ENCODE results near the gene THSD7A. TPM values are rescaled to one million over a fixed set of nuclear protein-coding genes. Genes with fewer than 3 reads are reported as not detected.

Gene THSD7A
- total and polyA plus RNA-seq, 9 of the 15 experiments (the other 6 are each of a cell fraction or from before 2014, with no cell fraction given), result 0.01 to 0.02 TPM; not detected in 7

GRCh38 chr7:11533229-11533820 lies 298.7 kb downstream of the THSD7A start (continued):
- TF ChIP-seq SRSF3 (IDR thresholded peaks at IDR 0.05; ENCODE audit: insufficient read depth, low read length) (no peak), ARID3B (CRISPR knock-in tag; IDR thresholded peaks at IDR 0.05; ENCODE audit: borderline replicate concordance) (no peak)

- Histone ChIP-seq H3K9me3 (replicated peaks; ENCODE audit: control insufficient read depth, insufficient read depth, low read depth, low read length) (no peaks in the 10 kb centered on the region), H3K36me3 (ENCODE audit: control insufficient read depth, insufficient read depth, low read length) (no peaks in the 10 kb centered on the region), H3K4me1 (replicated peaks in 1 of 2; ENCODE audit: control insufficient read depth in 2 of 2, insufficient read depth in 2 of 2, low read length in 2 of 2) (no peaks in the 10 kb centered on the region), H4K20me1 (replicated peaks; ENCODE audit: control insufficient read depth, insufficient read depth, low read length) (no peaks in the 10 kb centered on the region), H3K9me1 (ENCODE audit: control insufficient read depth, insufficient read depth, low read length) (no peaks in the 10 kb centered on the region), H2AFZ (ENCODE audit: low read depth, low read length) (no peak overlapping the region), H3K27ac (ENCODE audit: extremely low read depth, low read depth, low read length) (no peak overlapping the region), H3K79me2 (ENCODE audit: control insufficient read depth, insufficient read depth, low read length) (no peaks in the 10 kb centered on the region), H3K27me3 (ENCODE audit: control insufficient read depth in 2 of 2, insufficient read depth in 2 of 2, low read length in 2 of 2) (no peaks in the 10 kb centered on the region), H3K4me2 (ENCODE audit: insufficient read depth, low read length) (no peak overlapping the region), H3K9ac (ENCODE audit: insufficient read depth in 1 of 2, low read depth in 2 of 2, low read length in 2 of 2) (no peak overlapping the region), H3K4me3 (no peak overlapping the region)
- WGBS (ENCODE audit: insufficient coverage, low coverage, missing lambda C conversion rate), result 0% methylated on average over 2 of the region's 3 CpGs
- in situ Hi-C loops (cut with MboI) (no loop called here), intact Hi-C loops (cut with micrococcal nuclease) (no loop called here)
- no TSS peak for BruUV-seq (replicated peaks)
- CTCF ChIA-PET (ENCODE audit: low intra/inter-chr PET ratio), result no interaction called here
- ATAC-seq (no peak), FAIRE-seq (no peak), DNase-seq (ENCODE audit: extremely low read depth in 1 of 4, low spot score in 3 of 4) (no peak)
- POLR2A ChIA-PET, result no interaction called here
- no peak for TF ChIP-seq MBD1 (CRISPR knock-in tag; IDR thresholded peaks at IDR 0.05)
- no peak for TF ChIP-seq HNRNPLL (IDR thresholded peaks at IDR 0.05; ENCODE audit: low read depth, low read length, poor library complexity, severe bottlenecking)
- no peak for TF ChIP-seq XRCC3 (IDR thresholded peaks at IDR 0.05)
- TF ChIP-seq SIX5 (IDR thresholded peaks at IDR 0.05; ENCODE audit: borderline replicate concordance in 1 of 2, insufficient read depth in 1 of 2, low read depth in 1 of 2, low read length in 2 of 2), result no peak
- TF ChIP-seq DLX4 (CRISPR knock-in tag; IDR thresholded peaks at IDR 0.05), result no peak
- TF ChIP-seq ZNF584 (CRISPR knock-in tag; IDR thresholded peaks at IDR 0.05; ENCODE audit: low read depth), result no peak
- no peak for TF ChIP-seq SMAD1 (IDR thresholded peaks at IDR 0.05; ENCODE audit: low read depth, low read length, partially characterized antibody)
- TF ChIP-seq TCF15 (CRISPR knock-in tag; IDR thresholded peaks at IDR 0.05), result no peak
- no peak for TF ChIP-seq ZHX1 (conservative IDR thresholded peaks at IDR 0.05; ENCODE audit: low read length)
- TF ChIP-seq MEF2A (IDR thresholded peaks at IDR 0.05; ENCODE audit: control insufficient read depth, low read depth, low read length), result no peak
- TF ChIP-seq TARDBP (IDR thresholded peaks at IDR 0.05), result no peak
- no peak for TF ChIP-seq SMARCA4 (IDR thresholded peaks at IDR 0.05)
Observed at GRCh38 chr7:11529382-11529781, 302.6 kb downstream of the THSD7A start.
